Stimulated activated CD4-positive, alpha-beta T cell treated with anti-CD3 and anti-CD28 coated beads, TNF-alpha, amount 100 ng/mL, for 4 hours (primary cell): ENCODE data around the gene PLEK.

Source experiments
- DNase-seq, 3 experiments: peaks; one replicate each; pipeline ENCODE4 v3.0.0-alpha.2; 2020; ENCODE audit warnings: low read depth in 3 of 3

The PLEK gene

GRCh38 chr2:68414876-68415275, 49.8 kb downstream of the PLEK start:
- DNase-seq, result no peak

- no peak for DNase-seq
These were observed 50.4 kb downstream of the PLEK start for GRCh38 chr2:68415521-68415920.

- no peak for DNase-seq
These were observed 51.1 kb downstream of the PLEK start for GRCh38 chr2:68416081-68416675.

- DNase-seq, result no peak
These were observed 52.8 kb downstream of the PLEK start for GRCh38 chr2:68417926-68418325.

GRCh38 chr2:68418419-68418818, 53.3 kb downstream of the PLEK start:
- DNase-seq, result no peak

DNA sequence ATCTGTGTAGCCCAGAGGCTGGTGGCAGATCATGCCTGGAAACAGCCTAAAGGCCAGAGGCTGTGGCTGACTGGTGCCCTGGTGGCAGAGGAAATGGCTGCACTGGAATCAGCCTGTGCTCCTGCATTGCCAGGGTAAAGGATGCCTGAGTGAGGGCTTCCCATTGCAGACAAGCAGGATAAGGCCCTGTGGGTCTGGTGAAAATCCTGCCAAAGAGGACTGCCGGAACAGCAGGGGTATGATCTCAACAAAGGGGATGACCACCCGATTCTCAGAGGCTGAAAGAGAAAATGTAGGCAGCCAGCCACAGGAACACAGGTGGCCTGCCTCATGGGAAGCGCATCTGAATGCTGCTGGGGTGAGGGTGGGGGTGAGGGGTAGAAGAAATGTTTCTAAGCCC, 53.8 kb downstream of the PLEK start:
- no peak for DNase-seq

- no peak for DNase-seq
These were observed 55.3 kb downstream of the PLEK start for GRCh38 chr2:68420254-68420910.

DNA sequence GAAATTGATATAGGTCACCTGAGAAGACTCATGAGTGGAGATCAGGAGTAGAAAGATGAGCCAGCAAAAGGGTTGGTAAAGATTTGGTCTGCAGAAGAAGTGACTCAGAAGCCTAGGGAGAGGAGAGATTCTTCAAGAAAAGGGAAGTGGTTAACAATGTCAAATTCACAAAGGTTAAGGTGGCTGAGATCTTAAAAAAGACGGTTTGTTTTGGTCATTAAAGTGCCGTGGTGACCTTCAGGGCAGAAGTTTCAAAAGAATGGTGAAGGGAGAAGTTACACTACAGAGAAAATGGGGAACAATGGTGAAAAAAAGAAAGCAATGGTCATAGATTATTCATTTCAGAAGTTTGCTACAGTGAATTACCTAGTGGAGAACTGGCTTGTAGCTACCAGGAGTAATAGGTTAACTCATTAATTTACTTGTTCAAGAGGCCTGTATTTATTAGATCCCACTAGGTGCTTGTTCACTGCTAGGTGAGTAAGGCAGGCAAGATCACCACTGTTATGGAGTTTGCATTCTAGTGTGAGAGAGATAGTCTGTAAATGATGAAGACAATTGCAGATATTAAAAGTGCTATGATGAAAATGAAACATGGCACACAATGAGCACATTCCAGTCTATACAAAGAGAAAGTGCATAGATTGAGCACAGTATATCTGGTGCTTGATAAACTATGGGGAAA, 59.0 kb downstream of the PLEK start:
- DNase-seq, result no peak

- DNase-seq, result no peak
These were observed 60.4 kb downstream of the PLEK start for GRCh38 chr2:68425503-68425902.

- DNase-seq, result no peak
These were observed 61.4 kb downstream of the PLEK start for GRCh38 chr2:68426446-68426845.

GRCh38 chr2:68426848-68427579, 61.9 kb downstream of the PLEK start:
- DNase-seq, result no peak

GRCh38 chr2:68428126-68428525, 63.0 kb downstream of the PLEK start:
- no peak for DNase-seq

GRCh38 chr2:68428746-68429145, 63.7 kb downstream of the PLEK start:
- no peak for DNase-seq

DNA sequence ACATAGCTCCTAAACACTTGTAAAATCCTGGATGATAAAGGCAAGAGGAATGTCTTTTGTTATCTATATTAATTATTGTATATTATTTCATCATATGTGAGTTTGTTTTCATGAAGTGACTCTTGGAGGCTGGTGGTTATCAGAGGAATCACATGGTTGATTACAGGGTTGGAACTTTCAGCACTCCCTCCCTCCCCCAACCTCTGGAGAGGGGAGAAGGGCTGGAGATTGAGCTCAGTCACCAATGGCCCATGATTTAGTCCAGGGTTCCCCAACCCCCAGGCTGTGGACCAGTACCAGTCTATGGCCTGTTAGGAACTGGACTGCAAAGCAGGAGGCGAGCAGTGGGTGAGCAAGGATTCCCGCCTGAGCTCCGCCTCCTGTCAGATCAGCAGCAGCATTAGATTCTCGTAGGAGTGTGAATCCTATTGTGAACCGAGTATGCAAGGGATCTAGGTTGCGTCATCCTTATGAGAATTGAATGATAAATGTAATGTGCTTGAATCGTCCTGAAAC, 64.3 kb downstream of the PLEK start:
- DNase-seq, result no peak

DNA sequence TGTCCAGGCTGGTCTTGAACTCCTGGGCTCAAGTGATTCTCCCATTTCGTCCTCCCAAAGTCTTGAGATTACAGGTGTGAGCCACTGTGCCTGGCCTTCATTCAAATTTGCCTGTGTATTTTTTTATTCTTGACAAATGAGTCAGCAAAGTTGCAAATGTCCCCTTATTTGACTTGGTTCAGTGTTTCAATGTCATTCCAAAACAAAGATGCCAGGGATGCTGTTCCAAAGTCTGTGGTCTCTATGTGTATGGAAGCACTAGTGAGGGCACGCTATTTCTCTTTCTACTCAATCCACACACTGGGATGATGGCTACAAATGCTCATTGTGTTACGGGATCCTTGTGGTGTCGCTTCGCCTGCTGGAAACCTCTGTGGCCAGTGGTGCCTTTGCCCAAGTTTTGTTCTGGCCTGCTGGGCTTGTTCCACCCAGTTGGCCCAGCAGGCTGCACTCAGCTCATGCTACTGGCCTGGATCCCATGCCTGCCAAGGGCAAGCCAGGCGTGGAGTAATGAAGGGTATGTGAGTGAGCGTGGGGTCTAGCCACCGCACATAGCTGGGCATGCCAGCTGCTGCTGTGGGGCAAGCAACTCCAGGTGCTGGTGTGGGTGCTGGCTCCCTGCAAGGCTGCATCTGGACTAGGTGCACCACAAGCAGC, 66.4 kb downstream of the PLEK start:
- DNase-seq, result no peak

DNA sequence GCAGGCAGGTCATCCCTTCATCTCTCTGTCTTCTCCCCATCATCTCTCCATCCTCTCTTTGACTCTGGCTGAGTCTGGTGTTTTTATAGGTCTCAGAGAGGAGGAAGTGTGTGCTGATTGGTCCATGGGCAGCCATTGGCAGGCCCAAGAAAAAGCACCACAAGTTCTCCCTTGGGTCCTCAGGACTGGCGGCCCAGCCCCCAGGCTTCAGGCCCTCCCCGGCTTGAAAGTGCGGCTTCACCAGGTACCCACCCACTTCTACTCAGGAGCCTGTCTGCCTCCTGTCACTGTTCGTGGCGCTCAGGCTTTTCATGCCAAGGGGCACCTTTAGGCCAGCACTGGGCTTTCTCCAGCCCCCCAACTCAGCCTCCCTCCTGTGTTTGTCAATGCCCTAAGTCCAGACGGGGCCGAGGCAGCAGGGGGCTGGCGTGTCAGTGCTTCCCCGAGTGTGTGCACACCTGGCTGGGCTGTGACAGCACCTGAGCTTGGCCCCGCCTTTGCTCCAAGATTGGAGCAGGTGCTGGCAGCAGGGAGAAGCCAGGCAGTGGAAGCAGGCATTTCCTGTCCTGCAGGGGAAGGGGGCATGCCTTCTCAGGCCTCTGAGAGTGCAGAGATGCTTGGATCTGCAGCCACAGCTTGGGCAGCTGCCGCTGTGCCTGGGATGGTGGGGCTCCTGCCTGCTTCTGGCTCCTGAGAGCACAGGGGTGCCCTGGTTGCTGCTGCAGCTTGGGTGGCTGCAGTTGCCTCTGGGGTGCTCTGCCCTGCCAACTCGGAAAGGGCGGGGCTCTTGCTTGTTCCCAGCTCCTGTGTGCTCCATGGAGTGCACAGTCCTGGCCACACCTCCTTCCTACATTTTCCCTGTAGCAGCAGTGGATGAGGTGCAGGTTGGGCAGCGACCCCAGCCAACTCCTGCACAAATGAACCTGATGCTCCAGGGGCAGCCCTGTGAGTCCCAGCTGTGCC, 67.9 kb downstream of the PLEK start:
- DNase-seq, result no peak

GRCh38 chr2:68434981-68435380, 69.9 kb downstream of the PLEK start:
- DNase-seq, result no peak

- no peak for DNase-seq
These were observed 70.5 kb downstream of the PLEK start for GRCh38 chr2:68435615-68436014.

DNA sequence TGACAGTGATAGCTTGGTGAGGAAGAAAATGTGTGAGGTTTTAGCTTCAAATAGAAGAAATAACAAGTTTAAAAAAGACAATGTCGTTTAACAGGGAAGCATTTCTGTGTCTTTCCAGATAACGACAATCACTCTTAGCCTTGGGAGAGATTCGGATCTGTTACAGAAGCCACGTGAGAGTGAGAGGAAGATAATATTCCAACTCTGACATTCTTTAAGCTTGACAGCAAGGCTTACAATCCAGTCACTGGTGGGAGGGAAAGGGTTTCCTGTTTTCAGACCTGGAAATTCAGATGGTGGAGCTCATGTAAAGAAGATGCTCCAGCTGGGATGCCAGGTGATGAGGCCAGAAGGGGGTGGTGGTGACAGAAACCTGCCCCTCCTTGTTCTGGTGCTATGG, 71.2 kb downstream of the PLEK start:
- DNase-seq, result no peak

GRCh38 chr2:68438455-68439303, 73.6 kb downstream of the PLEK start:
- no peak for DNase-seq
